Activated T-cell treated with anti-CD3 and anti-CD28 coated beads, Interleukin-2, amount 50 U/mL, for 72 hours (primary cell): ENCODE results near the gene METAP1. TPM values are rescaled to one million over a fixed set of nuclear protein-coding genes. Genes with fewer than 3 reads are reported as not detected.
"Not testable (repeated sequence)": the region's sequence is repeated elsewhere in the genome, so short reads cannot be mapped to it uniquely, and the experiment has no call there.

Experiments
- ATAC-seq, 2 donors: fragments of 150-1000 bp; cut with Tn5 transposase; replicated peaks in 1 of 2; 2 replicates each; pipeline ENCODE4 v1.10.0; 2021; ENCODE audit warnings: moderate library complexity in 2 of 2, mild to moderate bottlenecking in 1 of 2
- DNase-seq, 2 donors: peaks; one replicate each; pipeline ENCODE4 v3.0.0; 2021 to 2022; ENCODE audit warnings: mixed read lengths in 1 of 2
- H3K27ac Mint-ChIP-seq: one replicate; pipeline ENCODE4 v1.8.0; 2022; ENCODE audit warnings: mild to moderate bottlenecking, moderate library complexity, mixed read lengths
- H3K27me3 Mint-ChIP-seq: one replicate; pipeline ENCODE4 v1.8.0; 2022; ENCODE audit warnings: low read depth, mixed read lengths
- H3K36me3 Mint-ChIP-seq, 2 donors: one replicate each; pipeline ENCODE4 v1.8.0; 2022; ENCODE audit warnings: mixed read lengths in 2 of 2, mild to moderate bottlenecking in 1 of 2; ENCODE audit not compliant: insufficient read depth in 2 of 2
- H3K4me1 Mint-ChIP-seq: one replicate; pipeline ENCODE4 v1.8.0; 2022; ENCODE audit warnings: low read depth, mixed read lengths
- H3K4me3 Mint-ChIP-seq, 2 donors: one replicate each; pipeline ENCODE4 v1.8.0; 2022; ENCODE audit warnings: mild to moderate bottlenecking in 2 of 2, mixed read lengths in 2 of 2, moderate library complexity in 2 of 2
- H3K9me3 Mint-ChIP-seq, 2 donors: one replicate each; pipeline ENCODE4 v1.8.0; 2022; ENCODE audit warnings: mixed read lengths in 2 of 2
- total RNA-seq, 2 donors: library from RNA; stranded (reverse); gene quantifications; one replicate each; pipeline ENCODE4 v1.2.3, GENCODE V29; 2022

The METAP1 gene
- total RNA-seq, 2 donors from 2014 or later = 44.5 to 54.0 TPM

- no peaks in the 10 kb centered on the region for H3K9me3 Mint-ChIP-seq
- H3K4me3 Mint-ChIP-seq = no peak overlapping the region
- peaks cover 2 to 23% of the 10 kb centered on the region in 2 donors for H3K36me3 Mint-ChIP-seq
- no peak for ATAC-seq
- no peak overlapping the region for H3K27ac Mint-ChIP-seq
- no peaks in the 10 kb centered on the region for H3K27me3 Mint-ChIP-seq
- H3K4me1 Mint-ChIP-seq = no peaks in the 10 kb centered on the region
- no peak for DNase-seq
Measured at GRCh38 chr4:99077177-99077576, 81.7 kb downstream of the METAP1 start.

DNA sequence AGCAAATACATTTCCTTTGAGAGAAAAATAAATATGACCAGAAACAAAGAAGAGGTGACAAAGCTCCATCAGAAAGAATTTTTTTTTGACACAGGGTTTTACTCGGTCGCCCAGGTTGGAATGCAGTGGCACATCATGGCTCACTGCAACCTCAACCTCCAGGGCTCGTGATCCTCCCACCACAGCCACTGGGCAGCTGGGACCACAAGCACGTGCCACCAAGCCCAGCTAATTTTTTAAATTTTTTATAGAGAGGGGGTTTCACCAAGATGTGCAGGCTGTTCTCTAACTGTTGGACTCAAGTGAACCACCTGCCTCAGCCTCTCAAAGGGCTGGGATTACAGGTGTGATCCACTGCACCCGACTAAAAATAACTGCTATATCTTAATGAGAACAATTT is 82.8 kb downstream of the METAP1 start:
- H3K27me3 Mint-ChIP-seq = no peaks in the 10 kb centered on the region
- H3K4me1 Mint-ChIP-seq = no peaks in the 10 kb centered on the region
- no peak for ATAC-seq
- no peaks in the 10 kb centered on the region for H3K9me3 Mint-ChIP-seq
- no peak for DNase-seq
- H3K4me3 Mint-ChIP-seq = no peak overlapping the region
- peaks cover 2 to 18% of the 10 kb centered on the region in 2 donors for H3K36me3 Mint-ChIP-seq
- peak overlapping the region; percentile 50 for H3K27ac Mint-ChIP-seq

DNA sequence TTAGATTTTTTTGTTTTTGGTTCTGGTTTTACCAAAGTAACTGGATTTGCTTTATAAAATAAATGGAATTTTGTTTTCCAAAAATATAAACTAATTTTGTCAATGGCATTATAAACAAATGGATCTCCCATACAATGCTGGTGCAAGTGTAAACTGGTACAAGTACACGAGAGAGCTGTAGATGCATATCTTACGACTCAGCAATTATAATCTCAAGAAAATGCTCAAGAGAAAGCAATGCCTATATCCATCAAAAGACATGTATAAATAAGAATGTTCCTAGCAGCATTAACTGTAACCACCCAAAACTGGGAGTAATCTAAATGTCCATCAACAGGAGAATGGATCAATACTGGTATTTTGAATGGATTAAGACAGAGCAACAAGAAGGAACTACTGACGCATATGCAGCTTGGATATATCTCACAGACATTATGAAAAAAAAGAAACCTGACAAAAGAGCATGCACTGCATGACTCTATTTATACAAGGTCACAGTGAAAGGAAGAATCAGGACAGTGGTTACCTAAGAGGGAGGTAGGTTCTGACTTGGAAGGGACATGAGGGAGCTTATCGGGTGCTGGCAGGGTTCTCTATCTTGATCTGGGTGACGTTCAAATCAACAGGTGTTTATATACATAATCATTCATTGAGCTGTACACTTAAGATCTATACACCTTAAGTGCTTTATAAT is 83.6 kb downstream of the METAP1 start:
- H3K36me3 Mint-ChIP-seq = peaks cover 2 to 20% of the 10 kb centered on the region in 2 donors
- H3K9me3 Mint-ChIP-seq = no peaks in the 10 kb centered on the region
- H3K27me3 Mint-ChIP-seq = no peaks in the 10 kb centered on the region
- H3K4me3 Mint-ChIP-seq = no peak overlapping the region
- peak overlapping the region; percentile 80 for H3K27ac Mint-ChIP-seq
- H3K4me1 Mint-ChIP-seq = no peaks in the 10 kb centered on the region
- no peak for DNase-seq
- no peak for ATAC-seq

DNA sequence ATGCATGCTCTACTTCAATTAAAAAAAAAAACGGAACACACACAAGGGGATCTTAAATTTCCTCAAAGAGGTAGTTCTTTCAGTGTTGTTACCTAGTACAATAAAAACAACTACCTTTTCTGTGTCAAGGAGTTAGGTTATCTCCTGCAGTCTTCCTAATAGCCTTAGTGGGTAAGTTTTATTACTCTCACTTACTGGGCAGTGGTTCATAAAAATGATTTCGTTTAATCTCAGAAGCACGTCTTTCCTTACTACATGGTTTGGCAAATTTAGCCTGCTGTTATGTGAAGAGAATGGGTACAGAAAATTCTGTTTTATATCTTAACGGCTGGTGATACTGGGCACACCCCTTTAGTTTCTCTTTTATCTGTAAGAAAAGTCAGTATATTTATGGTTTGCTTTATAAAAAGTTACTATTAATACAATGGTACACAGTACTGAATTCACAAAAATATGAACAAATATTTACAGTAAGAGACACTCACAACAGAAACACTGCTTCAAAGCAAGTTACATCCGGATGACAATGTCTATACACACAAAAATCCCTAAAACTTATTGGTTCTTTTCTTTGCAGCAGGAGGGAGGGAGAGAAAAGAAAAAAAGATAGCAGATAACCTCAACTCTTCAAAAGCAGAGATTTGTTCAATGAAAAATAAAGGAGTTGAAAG is 84.2 kb downstream of the METAP1 start:
- Mint-ChIP-seq H3K27me3 (no peaks in the 10 kb centered on the region), H3K9me3 (no peaks in the 10 kb centered on the region), H3K4me3 (no peak overlapping the region), H3K36me3 (peaks cover 2 to 20% of the 10 kb centered on the region in 2 donors), H3K4me1 (no peaks in the 10 kb centered on the region), H3K27ac (peak overlapping the region; percentile 80)
- ATAC-seq = no peak
- no peak for DNase-seq

DNA sequence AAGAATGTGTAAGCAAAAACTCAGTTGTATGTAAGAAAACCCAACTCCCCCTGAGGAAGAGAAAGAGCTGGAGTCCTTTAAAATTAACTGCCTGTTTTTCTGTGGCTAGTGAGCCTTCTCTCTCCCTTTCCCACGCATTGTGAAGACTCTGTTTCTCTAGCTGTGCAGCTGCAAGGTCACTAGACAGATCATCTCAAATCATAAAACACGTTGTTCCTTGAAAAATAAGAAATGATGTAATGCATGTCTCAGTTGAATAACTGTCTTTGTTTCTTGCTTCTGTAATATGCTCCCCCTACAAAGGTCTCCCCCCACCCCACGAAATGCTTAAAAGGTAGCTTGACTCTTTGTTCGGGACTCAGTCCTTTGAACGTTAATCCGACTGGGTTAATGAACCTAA is 85.3 kb downstream of the METAP1 start:
- H3K36me3 Mint-ChIP-seq = peaks cover 2 to 28% of the 10 kb centered on the region in 2 donors
- not testable (repeated sequence) for H3K4me1 Mint-ChIP-seq, H3K9me3 Mint-ChIP-seq, H3K4me3 Mint-ChIP-seq, DNase-seq, ATAC-seq, H3K27ac Mint-ChIP-seq, H3K27me3 Mint-ChIP-seq

DNA sequence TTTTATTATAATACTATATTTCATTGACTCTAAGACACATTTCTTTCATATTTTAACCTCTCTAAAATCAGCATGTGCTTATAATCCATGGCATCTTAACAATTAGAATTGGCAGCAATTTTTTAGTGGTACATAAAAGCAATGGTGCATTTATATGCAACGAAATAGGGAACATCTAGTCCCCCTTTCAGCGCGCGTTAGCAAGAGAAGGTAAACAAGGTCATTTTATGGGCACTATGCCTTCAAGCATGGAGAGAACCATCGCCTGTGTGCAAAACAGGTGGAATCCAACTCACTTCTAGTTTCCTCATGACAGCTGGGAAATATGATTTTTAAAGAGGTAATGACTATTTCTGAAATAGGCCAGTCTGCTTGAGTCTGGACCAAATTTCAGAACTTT is 86.7 kb downstream of the METAP1 start:
- DNase-seq (no peak), ATAC-seq (no peak)
- Mint-ChIP-seq H3K27ac (no peak overlapping the region), H3K27me3 (no peaks in the 10 kb centered on the region), H3K4me3 (no peak overlapping the region), H3K9me3 (no peaks in the 10 kb centered on the region), H3K4me1 (peaks cover 12% of the 10 kb centered on the region), H3K36me3 (peaks cover 2 to 27% of the 10 kb centered on the region in 2 donors)

GRCh38 chr4:99084595-99084994 is 89.1 kb downstream of the METAP1 start:
- peak overlapping the region; percentile 19 for H3K27ac Mint-ChIP-seq
- ATAC-seq = no peak
- H3K27me3 Mint-ChIP-seq = no peaks in the 10 kb centered on the region
- H3K4me3 Mint-ChIP-seq = no peak overlapping the region
- H3K36me3 Mint-ChIP-seq = peaks cover 0 to 28% of the 10 kb centered on the region in 2 donors
- H3K4me1 Mint-ChIP-seq = peaks cover 28% of the 10 kb centered on the region
- no peaks in the 10 kb centered on the region for H3K9me3 Mint-ChIP-seq
- DNase-seq = no peak

DNA sequence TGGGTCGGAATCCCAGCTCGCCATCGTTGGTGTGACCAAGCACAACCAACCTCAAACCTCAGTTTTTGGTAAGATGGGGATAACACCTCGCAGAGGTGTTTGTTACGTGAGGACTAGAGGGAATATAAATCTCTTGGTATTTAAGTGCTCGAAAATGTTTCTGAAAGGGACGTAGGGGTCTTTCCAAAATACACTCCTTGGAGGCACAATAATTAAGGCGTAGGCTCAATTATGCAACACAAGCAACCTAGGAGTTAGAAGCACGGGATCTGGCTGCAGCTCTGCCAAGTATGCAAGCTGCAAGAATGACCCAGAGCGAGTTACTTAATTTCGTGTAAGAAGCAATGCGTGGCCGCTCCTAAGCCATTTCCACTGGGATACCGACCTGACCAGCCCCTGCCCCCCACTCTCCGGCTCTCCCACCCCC is 92.5 kb downstream of the METAP1 start:
- Mint-ChIP-seq H3K27me3 (no peaks in the 10 kb centered on the region), H3K4me1 (peaks cover 49% of the 10 kb centered on the region), H3K27ac (peak overlapping the region; percentile 90), H3K4me3 (peak overlapping the region; percentile 92 to 95), H3K9me3 (no peaks in the 10 kb centered on the region), H3K36me3 (peaks cover 0 to 16% of the 10 kb centered on the region in 2 donors)
- DNase-seq (peak; percentile 7 to 14), ATAC-seq (peak; percentile 3 to 6)

GRCh38 chr4:99088481-99089365 is 93.2 kb downstream of the METAP1 start, which contains the start of gene ADH5:
Gene ADH5 (minus strand): TSS chr4:99088788. CDS start chr4:99088700, 88 bp downstream.
- peak within 1 kb of the TSS; percentile 90 for H3K27ac Mint-ChIP-seq
- ATAC-seq (peak; percentile 98 to 99), DNase-seq (peak; percentile 88 to 89)
- peaks cover 0 to 16% of the 10 kb centered on the region in 2 donors for H3K36me3 Mint-ChIP-seq
- peak within 1 kb of the TSS; percentile 92 to 95 for H3K4me3 Mint-ChIP-seq
- no peaks in the 10 kb centered on the region for H3K27me3 Mint-ChIP-seq
- no peaks in the 10 kb centered on the region for H3K9me3 Mint-ChIP-seq
- H3K4me1 Mint-ChIP-seq = peaks cover 49% of the 10 kb centered on the region

GRCh38 chr4:99090481-99091215 is 95.1 kb downstream of the METAP1 start:
- Mint-ChIP-seq H3K27ac (peak overlapping the region; percentile 41), H3K4me3 (peak overlapping the region; percentile 31 to 75), H3K9me3 (no peaks in the 10 kb centered on the region), H3K27me3 (no peaks in the 10 kb centered on the region), H3K4me1 (peaks cover 49% of the 10 kb centered on the region), H3K36me3 (peaks cover 0 to 7% of the 10 kb centered on the region in 2 donors)
- DNase-seq (no peak), ATAC-seq (no peak)

GRCh38 chr4:99091216-99091575 is 95.7 kb downstream of the METAP1 start:
- H3K4me1 Mint-ChIP-seq = peaks cover 47% of the 10 kb centered on the region
- peak overlapping the region in 1 of 2 donors; percentile 75 for H3K4me3 Mint-ChIP-seq
- DNase-seq = no peak
- ATAC-seq = no peak
- no peaks in the 10 kb centered on the region for H3K27me3 Mint-ChIP-seq
- H3K27ac Mint-ChIP-seq = no peak overlapping the region
- H3K9me3 Mint-ChIP-seq = no peaks in the 10 kb centered on the region
- peaks cover 0 to 7% of the 10 kb centered on the region in 2 donors for H3K36me3 Mint-ChIP-seq

DNA sequence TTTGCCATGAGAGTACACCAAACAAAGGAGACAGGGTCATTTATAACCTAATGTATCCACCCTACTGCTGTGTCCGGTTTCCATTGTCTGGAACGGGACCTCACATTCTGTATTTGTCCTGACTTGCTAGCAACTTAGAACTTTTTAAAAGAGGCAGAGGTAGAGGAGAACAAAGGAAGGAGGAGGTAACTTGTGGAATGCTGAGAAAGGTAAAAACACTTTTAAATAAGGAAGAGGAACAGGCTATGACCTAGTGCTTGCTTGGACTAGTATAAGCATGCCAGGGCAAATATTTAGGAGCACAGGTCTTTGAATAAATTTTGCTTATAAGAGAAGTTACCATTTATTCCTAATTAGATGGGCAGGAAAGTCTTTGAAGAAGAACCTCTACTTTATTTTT is 96.3 kb downstream of the METAP1 start:
- H3K27me3 Mint-ChIP-seq, H3K9me3 Mint-ChIP-seq, H3K4me3 Mint-ChIP-seq, H3K27ac Mint-ChIP-seq, ATAC-seq, H3K36me3 Mint-ChIP-seq, DNase-seq: not testable (repeated sequence)
- H3K4me1 Mint-ChIP-seq = peaks cover 41% of the 10 kb centered on the region
